ENCODE results near the gene GLOD4.

- TF ChIP-seq POLR2A (IDR thresholded peaks at IDR 0.05) (no peak), CTCF (IDR thresholded peaks at IDR 0.05) (no peak), EP300 (IDR thresholded peaks at IDR 0.05) (no peak), POLR2AphosphoS5 (IDR thresholded peaks at IDR 0.05) (no peak)
Measured at GRCh38 chr17:774313-774584, 7.8 kb downstream of the GLOD4 start.

All from sigmoid colon (tissue), 4 donors.